Mesendoderm (in vitro differentiated cells): ENCODE data around the gene PHYKPL.

Source experiments
- DNase-seq: peaks from one replicate; pipeline ENCODE4 v3.0.0; 2013
- H2AK5ac ChIP-seq: 2 replicates; pipeline ENCODE4 v1.6.1; 2013; ENCODE audit warnings: low read length, inconsistent platforms
- H2BK120ac ChIP-seq: 2 replicates; pipeline ENCODE4 v1.6.1; 2013; ENCODE audit warnings: low read depth, mild to moderate bottlenecking, low read length, moderate library complexity, mixed read lengths
- H2BK15ac ChIP-seq: replicated peaks from 2 replicates; pipeline ENCODE4 v1.6.1; 2013; ENCODE audit warnings: low read depth, mild to moderate bottlenecking, moderate library complexity
- H2BK5ac ChIP-seq: 2 replicates; pipeline ENCODE4 v1.6.1; 2013; ENCODE audit warnings: low read length, inconsistent platforms
- H3K18ac ChIP-seq: 2 replicates; pipeline ENCODE4 v1.6.1; 2013; ENCODE audit warnings: mild to moderate bottlenecking, low read length, mixed read lengths
- H3K23ac ChIP-seq: one replicate; pipeline ENCODE4 v1.6.1; 2013; ENCODE audit warnings: low read length
- H3K27ac ChIP-seq: 2 replicates; pipeline ENCODE4 v1.5.1; 2013; ENCODE audit warnings: low read depth, mild to moderate bottlenecking, inconsistent platforms, low read length, moderate library complexity
- H3K27me3 ChIP-seq: 2 replicates; pipeline ENCODE4 v1.6.1; 2013; ENCODE audit warnings: low read length, control low read depth, mild to moderate bottlenecking, inconsistent platforms; ENCODE audit not compliant: insufficient read depth, poor library complexity
- H3K36me3 ChIP-seq: 2 replicates; pipeline ENCODE4 v1.6.1; 2013; ENCODE audit warnings: low read length, inconsistent platforms; ENCODE audit not compliant: control insufficient read depth, insufficient read depth
- H3K4ac ChIP-seq: one replicate; pipeline ENCODE4 v1.6.1; 2013; ENCODE audit warnings: low read depth, mild to moderate bottlenecking, low read length, moderate library complexity
- H3K4me1 ChIP-seq: 2 replicates; pipeline ENCODE4 v1.6.1; 2013; ENCODE audit warnings: low read depth, low read length, inconsistent platforms; ENCODE audit not compliant: control insufficient read depth
- H3K4me2 ChIP-seq: 2 replicates; pipeline ENCODE4 v1.6.1; 2013; ENCODE audit warnings: low read length
- H3K4me3 ChIP-seq: 2 replicates; pipeline ENCODE4 v1.5.1; 2013; ENCODE audit warnings: mild to moderate bottlenecking, low read length
- H3K56ac ChIP-seq: one replicate; pipeline ENCODE4 v1.6.1; 2013; ENCODE audit warnings: low read length
- H3K79me1 ChIP-seq: 2 replicates; pipeline ENCODE4 v1.6.1; 2013; ENCODE audit warnings: low read length, inconsistent platforms
- H3K79me2 ChIP-seq: 2 replicates; pipeline ENCODE4 v1.6.1; 2013; ENCODE audit warnings: mild to moderate bottlenecking, low read length; ENCODE audit not compliant: control insufficient read depth, insufficient read depth
- H3K9ac ChIP-seq: 2 replicates; pipeline ENCODE4 v1.6.1; 2013; ENCODE audit warnings: low read length, inconsistent platforms
- H4K5ac ChIP-seq: one replicate; pipeline ENCODE4 v1.6.1; 2013; ENCODE audit warnings: low read length
- H4K8ac ChIP-seq: one replicate; pipeline ENCODE4 v1.6.1; 2013; ENCODE audit warnings: low read depth, mild to moderate bottlenecking, control low read depth, low read length, moderate library complexity
- WGBS: extraction: QIAGEN DNeasy Blood & Tissue Kit; methylation state at CpG from one replicate; pipeline ENCODE4 v1.1.7; 2013; ENCODE audit warnings: low lambda C conversion rate, missing lambda C conversion rate; ENCODE audit not compliant: insufficient coverage; ENCODE audit errors: extremely low coverage; 5-methylcytosine and 5-hydroxymethylcytosine counted together

Gene PHYKPL

GRCh38 chr5:178163772-178164735 lies 68.5 kb downstream of the PHYKPL start:
- Histone ChIP-seq H3K4me1 (no peaks in the 10 kb centered on the region), H3K27ac (no peak overlapping the region), H3K56ac (no peak overlapping the region), H2BK15ac (no peak overlapping the region), H3K4me2 (no peak overlapping the region), H2AK5ac (no peak overlapping the region), H3K36me3 (no peaks in the 10 kb centered on the region), H3K18ac (no peak overlapping the region), H3K79me1 (no peaks in the 10 kb centered on the region), H2BK5ac (no peak overlapping the region), H3K9ac (peak overlapping the region; percentile 33), H3K4me3 (no peak overlapping the region), H4K5ac (no peak overlapping the region), H3K4ac (no peak overlapping the region), H3K23ac (no peak overlapping the region), H2BK120ac (no peak overlapping the region), H3K27me3 (no peaks in the 10 kb centered on the region), H3K79me2 (no peaks in the 10 kb centered on the region), H4K8ac (no peak overlapping the region)
- no CpG with 5 or more reads among the region's 33 CpGs for WGBS
- DNase-seq: peak; percentile 87

GRCh38 chr5:178162481-178162880 lies 70.1 kb downstream of the PHYKPL start:
- no peaks in the 10 kb centered on the region for H3K4me1 ChIP-seq
- H3K27me3 ChIP-seq: no peaks in the 10 kb centered on the region
- H3K79me1 ChIP-seq: no peaks in the 10 kb centered on the region
- H2BK5ac ChIP-seq: no peak overlapping the region
- no peak overlapping the region for H3K4me2 ChIP-seq
- H4K8ac ChIP-seq: no peak overlapping the region
- H3K23ac ChIP-seq: no peak overlapping the region
- H3K79me2 ChIP-seq: no peaks in the 10 kb centered on the region
- H3K36me3 ChIP-seq: no peaks in the 10 kb centered on the region
- WGBS: no CpG with 5 or more reads among the region's 9 CpGs
- no peak overlapping the region for H2BK15ac ChIP-seq
- DNase-seq: no peak
- H3K56ac ChIP-seq: no peak overlapping the region
- H2BK120ac ChIP-seq: no peak overlapping the region
- no peak overlapping the region for H2AK5ac ChIP-seq
- no peak overlapping the region for H3K4ac ChIP-seq
- no peak overlapping the region for H3K9ac ChIP-seq
- H4K5ac ChIP-seq: no peak overlapping the region
- no peak overlapping the region for H3K27ac ChIP-seq
- no peak overlapping the region for H3K4me3 ChIP-seq
- no peak overlapping the region for H3K18ac ChIP-seq

- no peak overlapping the region for H3K4me2 ChIP-seq
- DNase-seq: no peak
- no peaks in the 10 kb centered on the region for H3K36me3 ChIP-seq
- H3K27me3 ChIP-seq: no peaks in the 10 kb centered on the region
- no peak overlapping the region for H2BK15ac ChIP-seq
- no peak overlapping the region for H4K5ac ChIP-seq
- no peak overlapping the region for H3K9ac ChIP-seq
- no peak overlapping the region for H2BK5ac ChIP-seq
- no peak overlapping the region for H3K4ac ChIP-seq
- no peaks in the 10 kb centered on the region for H3K79me2 ChIP-seq
- no peak overlapping the region for H2BK120ac ChIP-seq
- H3K79me1 ChIP-seq: no peaks in the 10 kb centered on the region
- H3K27ac ChIP-seq: no peak overlapping the region
- H3K56ac ChIP-seq: no peak overlapping the region
- H3K23ac ChIP-seq: no peak overlapping the region
- H3K4me3 ChIP-seq: no peak overlapping the region
- WGBS: no CpG with 5 or more reads among the region's 5 CpGs
- no peak overlapping the region for H3K18ac ChIP-seq
- no peaks in the 10 kb centered on the region for H3K4me1 ChIP-seq
- H2AK5ac ChIP-seq: no peak overlapping the region
- H4K8ac ChIP-seq: no peak overlapping the region
These were observed 72.4 kb downstream of the PHYKPL start for GRCh38 chr5:178160176-178160575.
